ENCODE data around the gene PSMD13. TPM values are rescaled to one million over a fixed set of nuclear protein-coding genes. Genes with fewer than 3 reads are reported as not detected.

Gene PSMD13
- total RNA-seq, 1 donor from 2014 or later: 146 TPM

- H3K4me1 Mint-ChIP-seq: no peaks in the 10 kb centered on the region
- no peak for DNase-seq (ENCODE audit: low read depth, low spot score)
- H3K9me3 Mint-ChIP-seq: no peaks in the 10 kb centered on the region
- TF ChIP-seq, protein P1, sequence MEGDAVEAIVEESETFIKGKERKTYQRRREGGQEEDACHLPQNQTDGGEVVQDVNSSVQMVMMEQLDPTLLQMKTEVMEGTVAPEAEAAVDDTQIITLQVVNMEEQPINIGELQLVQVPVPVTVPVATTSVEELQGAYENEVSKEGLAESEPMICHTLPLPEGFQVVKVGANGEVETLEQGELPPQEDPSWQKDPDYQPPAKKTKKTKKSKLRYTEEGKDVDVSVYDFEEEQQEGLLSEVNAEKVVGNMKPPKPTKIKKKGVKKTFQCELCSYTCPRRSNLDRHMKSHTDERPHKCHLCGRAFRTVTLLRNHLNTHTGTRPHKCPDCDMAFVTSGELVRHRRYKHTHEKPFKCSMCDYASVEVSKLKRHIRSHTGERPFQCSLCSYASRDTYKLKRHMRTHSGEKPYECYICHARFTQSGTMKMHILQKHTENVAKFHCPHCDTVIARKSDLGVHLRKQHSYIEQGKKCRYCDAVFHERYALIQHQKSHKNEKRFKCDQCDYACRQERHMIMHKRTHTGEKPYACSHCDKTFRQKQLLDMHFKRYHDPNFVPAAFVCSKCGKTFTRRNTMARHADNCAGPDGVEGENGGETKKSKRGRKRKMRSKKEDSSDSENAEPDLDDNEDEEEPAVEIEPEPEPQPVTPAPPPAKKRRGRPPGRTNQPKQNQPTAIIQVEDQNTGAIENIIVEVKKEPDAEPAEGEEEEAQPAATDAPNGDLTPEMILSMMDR (conservative IDR thresholded peaks at IDR 0.05): no peak
- no peaks in the 10 kb centered on the region for H3K27me3 Mint-ChIP-seq (ENCODE audit: low read depth)
- no peak overlapping the region for H3K4me3 Mint-ChIP-seq
- no peaks in the 10 kb centered on the region for H3K36me3 Mint-ChIP-seq (ENCODE audit: low read depth)
- no peak overlapping the region for H3K27ac Mint-ChIP-seq (ENCODE audit: unreplicated experiment)
Measured at GRCh38 chr11:223884-224283, 12.9 kb upstream of the PSMD13 start.

DNA sequence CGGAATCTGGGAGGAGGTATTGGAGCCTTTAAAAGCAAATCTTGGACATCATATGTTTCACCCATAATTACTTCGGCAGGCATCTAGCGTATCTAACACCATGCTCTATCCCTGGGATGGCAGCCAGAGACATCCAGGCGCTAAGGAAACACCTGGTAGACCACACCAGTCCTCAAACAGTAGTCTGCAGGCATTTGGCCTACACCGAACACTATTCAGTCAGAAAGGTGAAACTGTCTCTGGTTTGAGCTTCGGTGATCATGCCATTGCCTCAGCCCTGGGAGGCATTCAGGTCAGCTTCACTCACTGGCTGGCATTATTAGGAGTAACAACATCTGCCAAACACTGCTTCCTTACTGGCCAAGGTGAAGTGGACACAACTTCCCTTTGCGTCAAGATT, 12.4 kb upstream of the PSMD13 start:
- Mint-ChIP-seq H3K27ac (ENCODE audit: unreplicated experiment) (peak overlapping the region; percentile 43), H3K27me3 (ENCODE audit: low read depth) (no peaks in the 10 kb centered on the region), H3K4me1 (no peaks in the 10 kb centered on the region), H3K9me3 (no peaks in the 10 kb centered on the region), H3K4me3 (no peak overlapping the region), H3K36me3 (ENCODE audit: low read depth) (no peaks in the 10 kb centered on the region)
- TF ChIP-seq, protein P1 (conservative IDR thresholded peaks at IDR 0.05): no peak
- DNase-seq (ENCODE audit: low read depth, low spot score): no peak

DNA sequence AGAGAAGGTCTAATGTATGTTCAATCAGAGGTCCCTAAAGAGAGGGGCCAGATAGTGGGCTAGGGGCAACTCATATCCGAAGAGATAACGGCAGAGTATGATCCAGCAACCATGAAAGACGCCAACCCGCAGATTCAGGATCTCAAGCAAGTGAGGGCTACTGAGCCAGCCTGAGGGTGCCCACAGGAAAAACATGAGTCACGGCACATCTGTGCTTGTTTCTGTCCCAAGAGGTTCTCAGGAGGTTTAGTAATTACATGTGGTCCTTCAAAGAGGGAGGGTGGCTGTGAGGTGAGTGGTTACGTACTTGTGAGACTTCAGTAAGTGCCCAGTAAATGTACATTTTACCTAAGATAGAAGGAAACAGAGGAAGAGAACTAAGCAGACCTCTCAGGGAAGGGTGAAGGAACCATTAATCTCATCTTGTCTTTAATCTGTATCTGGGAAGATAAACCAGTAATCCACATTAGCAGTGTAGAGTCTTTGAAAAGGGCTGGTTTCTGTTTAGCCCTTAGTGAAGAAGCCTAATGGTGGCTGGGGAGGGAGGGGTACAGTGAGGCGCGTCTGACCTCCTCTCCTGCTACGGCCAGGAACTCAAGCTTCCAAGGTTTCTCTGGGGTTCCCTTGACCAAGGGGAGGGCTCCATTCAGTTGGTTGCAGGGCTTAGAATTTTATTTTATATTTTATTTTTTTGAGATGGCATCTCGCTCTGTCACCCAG, 10.9 kb upstream of the PSMD13 start:
- TF ChIP-seq, protein P1 (conservative IDR thresholded peaks at IDR 0.05): no peak
- Mint-ChIP-seq H3K4me1 (no peaks in the 10 kb centered on the region), H3K27me3 (ENCODE audit: low read depth) (no peaks in the 10 kb centered on the region), H3K36me3 (ENCODE audit: low read depth) (no peaks in the 10 kb centered on the region), H3K27ac (ENCODE audit: unreplicated experiment) (no peak overlapping the region), H3K4me3 (no peak overlapping the region), H3K9me3 (no peaks in the 10 kb centered on the region)
- DNase-seq (ENCODE audit: low read depth, low spot score): no peak

DNA sequence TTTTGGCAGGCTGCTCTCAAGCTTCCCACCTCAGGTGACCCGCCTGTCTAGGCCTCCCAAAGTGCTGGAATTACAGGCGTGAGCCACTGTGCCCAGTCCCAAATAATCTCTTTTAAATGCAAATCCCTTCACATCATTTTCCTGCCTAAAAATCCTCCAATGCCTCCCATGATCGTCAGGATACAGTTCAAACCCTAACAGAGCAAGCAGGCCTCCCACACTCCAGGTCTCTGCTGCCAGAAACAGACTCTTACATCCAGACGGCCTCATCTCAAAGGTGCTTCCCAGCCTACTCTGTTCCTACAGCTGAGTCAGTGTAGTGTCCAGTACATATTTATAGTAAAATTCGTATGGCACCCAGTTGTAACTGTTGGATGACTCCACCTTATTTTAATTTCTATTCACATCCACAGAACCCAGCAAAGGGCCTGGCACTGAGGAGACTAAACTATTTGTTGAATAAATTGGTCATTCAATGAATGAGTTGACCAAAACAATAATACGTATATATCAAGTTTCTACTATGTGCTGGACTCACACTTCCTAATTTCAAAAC, 8.9 kb upstream of the PSMD13 start:
- Mint-ChIP-seq H3K9me3 (no peaks in the 10 kb centered on the region), H3K27me3 (ENCODE audit: low read depth) (no peaks in the 10 kb centered on the region), H3K4me1 (no peaks in the 10 kb centered on the region), H3K27ac (ENCODE audit: unreplicated experiment) (no peak overlapping the region), H3K4me3 (no peak overlapping the region), H3K36me3 (ENCODE audit: low read depth) (no peaks in the 10 kb centered on the region)
- TF ChIP-seq, protein P1 (conservative IDR thresholded peaks at IDR 0.05): no peak
- DNase-seq (ENCODE audit: low read depth, low spot score): no peak

DNA sequence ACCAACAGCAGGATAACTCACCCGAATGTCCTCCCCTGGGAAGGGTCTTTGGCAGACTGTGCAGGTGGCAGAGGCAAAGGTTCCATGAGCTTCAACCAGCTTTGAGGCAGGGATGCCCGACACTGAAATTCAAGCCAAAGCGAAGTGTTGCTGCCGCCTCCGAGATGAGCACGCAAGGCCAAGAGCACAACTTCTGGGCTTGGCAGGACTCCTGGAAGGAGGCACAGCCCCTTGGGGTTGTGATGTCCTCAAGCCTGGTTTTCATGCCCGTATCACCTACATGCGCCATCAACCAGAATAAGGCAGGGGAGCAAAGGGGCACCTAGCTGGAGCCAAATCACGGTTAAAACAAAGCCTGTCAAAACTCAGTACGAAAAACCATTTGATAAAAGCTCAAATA, 6.3 kb upstream of the PSMD13 start:
- Mint-ChIP-seq H3K27ac (ENCODE audit: unreplicated experiment) (peak overlapping the region; percentile 52), H3K36me3 (ENCODE audit: low read depth) (no peaks in the 10 kb centered on the region)

More for the DNA sequence above, 6.3 kb upstream of the PSMD13 start:
- Mint-ChIP-seq H3K4me3 (no peak overlapping the region), H3K4me1 (peaks cover 4% of the 10 kb centered on the region), H3K27me3 (ENCODE audit: low read depth) (no peaks in the 10 kb centered on the region), H3K9me3 (no peaks in the 10 kb centered on the region)
- TF ChIP-seq, protein P1 (conservative IDR thresholded peaks at IDR 0.05): no peak
- no peak for DNase-seq (ENCODE audit: low read depth, low spot score)
